HEK293 (cell line): ENCODE results near the gene CCDC57.

Source experiments
- BCL11B ChIP-seq: fragments of 450-650 bp; formaldehyde crosslinking; IDR thresholded peaks from 2 replicates; pipeline ENCODE4 v1.5.1; 2016; ENCODE audit warnings: low read depth, missing biosample characterization, missing genetic modification characterization
- YY2 ChIP-seq: fragments of 450-650 bp; formaldehyde crosslinking; IDR thresholded peaks from 2 replicates; pipeline ENCODE4 v1.5.1; 2016; ENCODE audit warnings: missing biosample characterization, missing genetic modification characterization
- ZBTB21 ChIP-seq: fragments of 450-650 bp; formaldehyde crosslinking; IDR thresholded peaks from 2 replicates; pipeline ENCODE4 v1.5.1; 2017; ENCODE audit warnings: missing biosample characterization, missing genetic modification characterization
- ZBTB48 ChIP-seq: fragments of 450-650 bp; formaldehyde crosslinking; IDR thresholded peaks from 2 replicates; pipeline ENCODE4 v1.5.1; 2016; ENCODE audit warnings: missing biosample characterization, missing genetic modification characterization
- ZFHX2 ChIP-seq: fragments of 450-650 bp; formaldehyde crosslinking; conservative IDR thresholded peaks from 2 replicates; pipeline ENCODE4 v1.5.1; 2016; ENCODE audit warnings: missing biosample characterization, missing genetic modification characterization
- ZNF121 ChIP-seq: fragments of 450-650 bp; formaldehyde crosslinking; IDR thresholded peaks from 2 replicates; pipeline ENCODE4 v1.5.1; 2016; ENCODE audit warnings: missing biosample characterization, missing genetic modification characterization
- ZNF157 ChIP-seq: fragments of 450-650 bp; formaldehyde crosslinking; IDR thresholded peaks from 2 replicates; pipeline ENCODE4 v1.5.1; 2016; ENCODE audit warnings: missing biosample characterization, missing genetic modification characterization
- ZNF2 ChIP-seq: fragments of 450-650 bp; formaldehyde crosslinking; IDR thresholded peaks from 2 replicates; pipeline ENCODE4 v1.5.1; 2016; ENCODE audit warnings: missing biosample characterization, missing genetic modification characterization
- ZNF239 ChIP-seq: fragments of 450-650 bp; formaldehyde crosslinking; IDR thresholded peaks from 2 replicates; pipeline ENCODE4 v1.5.1; 2016; ENCODE audit warnings: missing biosample characterization, missing genetic modification characterization
- ZNF292 ChIP-seq: fragments of 450-650 bp; formaldehyde crosslinking; IDR thresholded peaks from 2 replicates; pipeline ENCODE4 v1.5.1; 2016; ENCODE audit warnings: low read depth, missing biosample characterization, missing genetic modification characterization, borderline replicate concordance
- ZNF324 ChIP-seq: fragments of 450-650 bp; formaldehyde crosslinking; IDR thresholded peaks from 2 replicates; pipeline ENCODE4 v1.5.1; 2016; ENCODE audit warnings: missing biosample characterization, missing genetic modification characterization
- ZNF354C ChIP-seq: fragments of 450-650 bp; formaldehyde crosslinking; IDR thresholded peaks from 2 replicates; pipeline ENCODE4 v1.5.1; 2016; ENCODE audit warnings: missing biosample characterization, missing genetic modification characterization, low read depth, borderline replicate concordance
- ZNF416 ChIP-seq: fragments of 450-650 bp; formaldehyde crosslinking; IDR thresholded peaks from 2 replicates; pipeline ENCODE4 v1.5.1; 2016; ENCODE audit warnings: missing biosample characterization, missing genetic modification characterization
- ZNF561 ChIP-seq: fragments of 450-650 bp; IDR thresholded peaks from 2 replicates; pipeline ENCODE4 v1.5.1; 2018; ENCODE audit warnings: missing biosample characterization, missing genetic modification characterization, borderline replicate concordance
- ZNF571 ChIP-seq: fragments of 450-650 bp; formaldehyde crosslinking; IDR thresholded peaks from 2 replicates; pipeline ENCODE4 v1.5.0; 2017; ENCODE audit warnings: missing biosample characterization, missing genetic modification characterization
- ZNF600 ChIP-seq: fragments of 450-650 bp; formaldehyde crosslinking; IDR thresholded peaks from 2 replicates; pipeline ENCODE4 v1.5.1; 2016; ENCODE audit warnings: missing biosample characterization, missing genetic modification characterization
- ZNF621 ChIP-seq: fragments of 450-650 bp; formaldehyde crosslinking; IDR thresholded peaks from 2 replicates; pipeline ENCODE4 v1.5.1; 2017; ENCODE audit warnings: missing biosample characterization, missing genetic modification characterization
- ZNF623 ChIP-seq: fragments of 450-650 bp; formaldehyde crosslinking; IDR thresholded peaks from 2 replicates; pipeline ENCODE4 v1.5.1; 2016; ENCODE audit warnings: missing biosample characterization, missing genetic modification characterization
- ZNF701 ChIP-seq: fragments of 450-650 bp; formaldehyde crosslinking; IDR thresholded peaks from 2 replicates; pipeline ENCODE4 v1.5.1; 2016; ENCODE audit warnings: missing biosample characterization, missing genetic modification characterization
- ZNF776 ChIP-seq: fragments of 450-650 bp; formaldehyde crosslinking; IDR thresholded peaks from 2 replicates; pipeline ENCODE4 v1.5.0; 2017; ENCODE audit warnings: missing biosample characterization, missing genetic modification characterization, borderline replicate concordance
- ZXDB ChIP-seq: fragments of 450-650 bp; formaldehyde crosslinking; IDR thresholded peaks from 2 replicates; pipeline ENCODE4 v1.5.1; 2016; ENCODE audit warnings: missing biosample characterization, missing genetic modification characterization
- TF ChIP-seq, protein P1 (sequence below): fragments of 450-650 bp; formaldehyde crosslinking; IDR thresholded peaks from 2 replicates; pipeline ENCODE4 v1.5.1; 2016; ENCODE audit warnings: missing biosample characterization, missing genetic modification characterization
- TF ChIP-seq, protein P2 (sequence below): fragments of 450-650 bp; formaldehyde crosslinking; IDR thresholded peaks from 2 replicates; pipeline ENCODE4 v1.5.1; 2016; ENCODE audit warnings: missing biosample characterization, missing genetic modification characterization
- TF ChIP-seq, protein P3 (sequence below): fragments of 450-650 bp; formaldehyde crosslinking; IDR thresholded peaks from 2 replicates; pipeline ENCODE4 v1.5.1; 2016; ENCODE audit warnings: missing biosample characterization, missing genetic modification characterization
- TF ChIP-seq, protein P4 (sequence below): fragments of 450-650 bp; formaldehyde crosslinking; IDR thresholded peaks from 2 replicates; pipeline ENCODE4 v1.5.1; 2016; ENCODE audit warnings: missing biosample characterization, missing genetic modification characterization
- TF ChIP-seq, protein P5 (sequence below): IDR thresholded peaks from 2 replicates; pipeline ENCODE4 v1.6.1; 2011; ENCODE audit warnings: mild to moderate bottlenecking, low read depth, low read length, borderline replicate concordance
- TF ChIP-seq, protein P6 (sequence below): fragments of 450-650 bp; formaldehyde crosslinking; IDR thresholded peaks from 2 replicates; pipeline ENCODE4 v1.5.1; 2016; ENCODE audit warnings: missing biosample characterization, missing genetic modification characterization

The CCDC57 gene

DNA sequence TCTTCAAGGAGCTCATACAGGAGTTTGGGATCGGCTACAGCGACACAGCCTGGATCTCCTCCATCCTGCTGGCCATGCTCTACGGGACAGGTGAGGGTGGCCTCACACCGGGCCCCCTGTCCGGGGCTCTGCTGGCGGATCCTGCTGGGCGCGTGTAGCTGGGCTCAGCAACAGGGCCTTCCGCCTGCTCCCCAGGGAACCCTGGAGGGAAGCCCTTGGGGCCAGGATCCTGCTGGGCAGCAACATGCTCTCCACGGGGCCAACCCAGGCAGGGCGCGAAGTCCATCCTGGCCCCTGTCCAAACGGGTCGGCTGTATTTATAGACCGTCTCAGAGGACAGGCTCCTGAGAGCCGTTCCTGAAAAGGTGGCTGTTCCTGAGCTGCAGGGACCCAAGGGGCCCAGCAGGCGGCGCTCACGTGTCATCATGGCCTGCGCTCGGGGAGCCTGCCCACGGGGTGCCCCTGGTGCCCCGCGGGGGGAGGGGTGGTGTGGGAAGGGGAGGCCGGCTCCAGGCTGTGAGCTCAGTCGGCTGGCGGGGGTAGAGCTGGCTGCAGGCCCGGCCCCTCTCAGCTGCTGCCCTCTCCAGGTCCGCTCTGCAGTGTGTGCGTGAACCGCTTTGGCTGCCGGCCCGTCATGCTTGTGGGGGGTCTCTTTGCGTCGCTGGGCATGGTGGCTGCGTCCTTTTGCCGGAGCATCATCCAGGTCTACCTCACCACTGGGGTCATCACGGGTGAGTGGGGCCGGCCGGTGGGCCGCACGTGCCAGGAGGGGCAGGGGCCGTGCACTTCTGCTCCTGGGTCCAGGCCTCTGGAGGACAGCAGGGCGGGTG lies 23.7 kb upstream of the CCDC57 start (continued):
- TF ChIP-seq, protein P1, sequence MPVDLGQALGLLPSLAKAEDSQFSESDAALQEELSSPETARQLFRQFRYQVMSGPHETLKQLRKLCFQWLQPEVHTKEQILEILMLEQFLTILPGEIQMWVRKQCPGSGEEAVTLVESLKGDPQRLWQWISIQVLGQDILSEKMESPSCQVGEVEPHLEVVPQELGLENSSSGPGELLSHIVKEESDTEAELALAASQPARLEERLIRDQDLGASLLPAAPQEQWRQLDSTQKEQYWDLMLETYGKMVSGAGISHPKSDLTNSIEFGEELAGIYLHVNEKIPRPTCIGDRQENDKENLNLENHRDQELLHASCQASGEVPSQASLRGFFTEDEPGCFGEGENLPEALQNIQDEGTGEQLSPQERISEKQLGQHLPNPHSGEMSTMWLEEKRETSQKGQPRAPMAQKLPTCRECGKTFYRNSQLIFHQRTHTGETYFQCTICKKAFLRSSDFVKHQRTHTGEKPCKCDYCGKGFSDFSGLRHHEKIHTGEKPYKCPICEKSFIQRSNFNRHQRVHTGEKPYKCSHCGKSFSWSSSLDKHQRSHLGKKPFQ, result no peak
- TF ChIP-seq ZXDB, result no peak
- TF ChIP-seq ZNF416 (tag by site-specific recombination), result no peak
- TF ChIP-seq ZNF239 (tag by site-specific recombination), result no peak
- no peak; the same call in 1 of the 2 replicates for TF ChIP-seq ZNF600 (tag by site-specific recombination)
- TF ChIP-seq ZNF157, result no peak
- TF ChIP-seq, protein P2, sequence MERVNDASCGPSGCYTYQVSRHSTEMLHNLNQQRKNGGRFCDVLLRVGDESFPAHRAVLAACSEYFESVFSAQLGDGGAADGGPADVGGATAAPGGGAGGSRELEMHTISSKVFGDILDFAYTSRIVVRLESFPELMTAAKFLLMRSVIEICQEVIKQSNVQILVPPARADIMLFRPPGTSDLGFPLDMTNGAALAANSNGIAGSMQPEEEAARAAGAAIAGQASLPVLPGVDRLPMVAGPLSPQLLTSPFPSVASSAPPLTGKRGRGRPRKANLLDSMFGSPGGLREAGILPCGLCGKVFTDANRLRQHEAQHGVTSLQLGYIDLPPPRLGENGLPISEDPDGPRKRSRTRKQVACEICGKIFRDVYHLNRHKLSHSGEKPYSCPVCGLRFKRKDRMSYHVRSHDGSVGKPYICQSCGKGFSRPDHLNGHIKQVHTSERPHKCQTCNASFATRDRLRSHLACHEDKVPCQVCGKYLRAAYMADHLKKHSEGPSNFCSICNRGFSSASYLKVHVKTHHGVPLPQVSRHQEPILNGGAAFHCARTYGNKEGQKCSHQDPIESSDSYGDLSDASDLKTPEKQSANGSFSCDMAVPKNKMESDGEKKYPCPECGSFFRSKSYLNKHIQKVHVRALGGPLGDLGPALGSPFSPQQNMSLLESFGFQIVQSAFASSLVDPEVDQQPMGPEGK (tag by site-specific recombination), result peak; percentile 91
- peak; percentile 92 for TF ChIP-seq ZFHX2
- TF ChIP-seq ZNF571, result no peak
- TF ChIP-seq ZNF621 (tag by site-specific recombination), result no peak
- TF ChIP-seq ZNF623 (tag by site-specific recombination), result no peak
- TF ChIP-seq, protein P3, sequence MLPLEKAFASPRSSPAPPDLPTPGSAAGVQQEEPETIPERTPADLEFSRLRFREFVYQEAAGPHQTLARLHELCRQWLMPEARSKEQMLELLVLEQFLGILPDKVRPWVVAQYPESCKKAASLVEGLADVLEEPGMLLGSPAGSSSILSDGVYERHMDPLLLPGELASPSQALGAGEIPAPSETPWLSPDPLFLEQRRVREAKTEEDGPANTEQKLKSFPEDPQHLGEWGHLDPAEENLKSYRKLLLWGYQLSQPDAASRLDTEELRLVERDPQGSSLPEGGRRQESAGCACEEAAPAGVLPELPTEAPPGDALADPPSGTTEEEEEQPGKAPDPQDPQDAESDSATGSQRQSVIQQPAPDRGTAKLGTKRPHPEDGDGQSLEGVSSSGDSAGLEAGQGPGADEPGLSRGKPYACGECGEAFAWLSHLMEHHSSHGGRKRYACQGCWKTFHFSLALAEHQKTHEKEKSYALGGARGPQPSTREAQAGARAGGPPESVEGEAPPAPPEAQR (tag by site-specific recombination), result no peak
- peak; percentile 73; the same call in 1 of the 2 replicates for TF ChIP-seq ZNF2 (tag by site-specific recombination)
- TF ChIP-seq ZNF121, result no peak
- no peak for TF ChIP-seq ZNF776 (tag by site-specific recombination)
- TF ChIP-seq ZNF701 (tag by site-specific recombination), result no peak
- TF ChIP-seq YY2 (tag by site-specific recombination), result no peak; the same call in 1 of the 2 replicates
- no peak for TF ChIP-seq ZNF292
- peak; percentile 50; the same call in 1 of the 2 replicates for TF ChIP-seq ZNF561 (tag by site-specific recombination)
- TF ChIP-seq BCL11B (tag by site-specific recombination), result peak; percentile 52; the same call in 1 of the 2 replicates
- TF ChIP-seq, protein P4, sequence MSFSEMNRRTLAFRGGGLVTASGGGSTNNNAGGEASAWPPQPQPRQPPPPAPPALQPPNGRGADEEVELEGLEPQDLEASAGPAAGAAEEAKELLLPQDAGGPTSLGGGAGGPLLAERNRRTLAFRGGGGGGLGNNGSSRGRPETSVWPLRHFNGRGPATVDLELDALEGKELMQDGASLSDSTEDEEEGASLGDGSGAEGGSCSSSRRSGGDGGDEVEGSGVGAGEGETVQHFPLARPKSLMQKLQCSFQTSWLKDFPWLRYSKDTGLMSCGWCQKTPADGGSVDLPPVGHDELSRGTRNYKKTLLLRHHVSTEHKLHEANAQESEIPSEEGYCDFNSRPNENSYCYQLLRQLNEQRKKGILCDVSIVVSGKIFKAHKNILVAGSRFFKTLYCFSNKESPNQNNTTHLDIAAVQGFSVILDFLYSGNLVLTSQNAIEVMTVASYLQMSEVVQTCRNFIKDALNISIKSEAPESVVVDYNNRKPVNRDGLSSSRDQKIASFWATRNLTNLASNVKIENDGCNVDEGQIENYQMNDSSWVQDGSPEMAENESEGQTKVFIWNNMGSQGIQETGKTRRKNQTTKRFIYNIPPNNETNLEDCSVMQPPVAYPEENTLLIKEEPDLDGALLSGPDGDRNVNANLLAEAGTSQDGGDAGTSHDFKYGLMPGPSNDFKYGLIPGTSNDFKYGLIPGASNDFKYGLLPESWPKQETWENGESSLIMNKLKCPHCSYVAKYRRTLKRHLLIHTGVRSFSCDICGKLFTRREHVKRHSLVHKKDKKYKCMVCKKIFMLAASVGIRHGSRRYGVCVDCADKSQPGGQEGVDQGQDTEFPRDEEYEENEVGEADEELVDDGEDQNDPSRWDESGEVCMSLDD (tag by site-specific recombination), result peak; percentile 86
- TF ChIP-seq, protein P5, sequence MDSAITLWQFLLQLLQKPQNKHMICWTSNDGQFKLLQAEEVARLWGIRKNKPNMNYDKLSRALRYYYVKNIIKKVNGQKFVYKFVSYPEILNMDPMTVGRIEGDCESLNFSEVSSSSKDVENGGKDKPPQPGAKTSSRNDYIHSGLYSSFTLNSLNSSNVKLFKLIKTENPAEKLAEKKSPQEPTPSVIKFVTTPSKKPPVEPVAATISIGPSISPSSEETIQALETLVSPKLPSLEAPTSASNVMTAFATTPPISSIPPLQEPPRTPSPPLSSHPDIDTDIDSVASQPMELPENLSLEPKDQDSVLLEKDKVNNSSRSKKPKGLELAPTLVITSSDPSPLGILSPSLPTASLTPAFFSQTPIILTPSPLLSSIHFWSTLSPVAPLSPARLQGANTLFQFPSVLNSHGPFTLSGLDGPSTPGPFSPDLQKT, result no peak
- TF ChIP-seq ZNF324 (tag by site-specific recombination), result 0 out of 2 replicates have a peak, but pooled peaks have one; percentile 50
- TF ChIP-seq, protein P6, sequence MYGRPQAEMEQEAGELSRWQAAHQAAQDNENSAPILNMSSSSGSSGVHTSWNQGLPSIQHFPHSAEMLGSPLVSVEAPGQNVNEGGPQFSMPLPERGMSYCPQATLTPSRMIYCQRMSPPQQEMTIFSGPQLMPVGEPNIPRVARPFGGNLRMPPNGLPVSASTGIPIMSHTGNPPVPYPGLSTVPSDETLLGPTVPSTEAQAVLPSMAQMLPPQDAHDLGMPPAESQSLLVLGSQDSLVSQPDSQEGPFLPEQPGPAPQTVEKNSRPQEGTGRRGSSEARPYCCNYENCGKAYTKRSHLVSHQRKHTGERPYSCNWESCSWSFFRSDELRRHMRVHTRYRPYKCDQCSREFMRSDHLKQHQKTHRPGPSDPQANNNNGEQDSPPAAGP (tag by site-specific recombination), result 0 out of 2 replicates have a peak, but pooled peaks have one; percentile 32
- TF ChIP-seq ZNF354C (tag by site-specific recombination), result no peak
- TF ChIP-seq ZBTB48, result no peak
- TF ChIP-seq ZBTB21, result peak; percentile 48; the same call in 1 of the 2 replicates
